NCI-H1417 treated with DMSO at 0.1 percent for 48 hours (cell line): ENCODE data around the gene SLCO2B1.
"Not testable (repeated sequence)": the region's sequence is repeated elsewhere in the genome, so short reads cannot be mapped to it uniquely, and the experiment has no call there.

Experiments used
- DNase-seq: peaks from one replicate; lab custom pipeline; 2025; lab: John Stamatoyannopoulos, UW

SLCO2B1 gene, protein sequence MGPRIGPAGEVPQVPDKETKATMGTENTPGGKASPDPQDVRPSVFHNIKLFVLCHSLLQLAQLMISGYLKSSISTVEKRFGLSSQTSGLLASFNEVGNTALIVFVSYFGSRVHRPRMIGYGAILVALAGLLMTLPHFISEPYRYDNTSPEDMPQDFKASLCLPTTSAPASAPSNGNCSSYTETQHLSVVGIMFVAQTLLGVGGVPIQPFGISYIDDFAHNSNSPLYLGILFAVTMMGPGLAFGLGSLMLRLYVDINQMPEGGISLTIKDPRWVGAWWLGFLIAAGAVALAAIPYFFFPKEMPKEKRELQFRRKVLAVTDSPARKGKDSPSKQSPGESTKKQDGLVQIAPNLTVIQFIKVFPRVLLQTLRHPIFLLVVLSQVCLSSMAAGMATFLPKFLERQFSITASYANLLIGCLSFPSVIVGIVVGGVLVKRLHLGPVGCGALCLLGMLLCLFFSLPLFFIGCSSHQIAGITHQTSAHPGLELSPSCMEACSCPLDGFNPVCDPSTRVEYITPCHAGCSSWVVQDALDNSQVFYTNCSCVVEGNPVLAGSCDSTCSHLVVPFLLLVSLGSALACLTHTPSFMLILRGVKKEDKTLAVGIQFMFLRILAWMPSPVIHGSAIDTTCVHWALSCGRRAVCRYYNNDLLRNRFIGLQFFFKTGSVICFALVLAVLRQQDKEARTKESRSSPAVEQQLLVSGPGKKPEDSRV

GRCh38 chr11:75150879-75151278, at the start of gene SLCO2B1:
Gene SLCO2B1 (plus strand): TSS chr11:75151107. CDS start chr11:75151382, 275 bp downstream.
- DNase-seq: no peak

DNA sequence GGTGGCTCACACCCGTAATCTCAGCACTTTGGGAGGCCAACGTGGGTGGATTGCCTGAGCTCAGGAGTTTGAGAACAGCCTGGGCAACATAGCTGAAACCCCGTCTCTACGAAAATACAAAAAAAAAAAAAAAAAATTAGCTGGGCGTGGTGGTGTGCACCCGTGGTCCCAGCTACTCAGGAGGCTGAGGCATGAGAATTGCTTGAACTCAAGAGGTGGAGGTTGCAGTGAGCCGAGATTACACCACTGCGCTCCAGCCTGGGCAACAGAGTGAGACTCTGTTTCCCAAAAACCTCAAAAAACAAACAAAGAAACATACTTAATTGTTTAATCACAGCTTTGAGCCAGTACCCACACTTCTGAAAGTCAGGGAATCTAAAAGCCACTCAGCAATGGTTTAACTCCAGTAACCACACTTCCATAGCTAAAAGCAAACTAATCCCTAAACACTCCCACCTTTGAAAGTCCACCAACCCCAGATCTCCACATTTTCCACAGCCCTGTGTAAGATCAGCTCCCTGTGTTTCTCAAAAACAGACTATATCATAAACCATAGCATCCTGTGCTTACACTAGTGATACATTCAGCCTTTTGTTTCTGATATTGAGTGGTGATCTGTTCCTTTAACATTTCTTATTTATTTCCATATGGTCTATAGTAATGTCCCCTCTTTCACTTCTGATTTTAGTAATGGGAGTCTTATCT, 49.3 kb upstream of the SLCO2B1 start:
- DNase-seq: no peak

DNA sequence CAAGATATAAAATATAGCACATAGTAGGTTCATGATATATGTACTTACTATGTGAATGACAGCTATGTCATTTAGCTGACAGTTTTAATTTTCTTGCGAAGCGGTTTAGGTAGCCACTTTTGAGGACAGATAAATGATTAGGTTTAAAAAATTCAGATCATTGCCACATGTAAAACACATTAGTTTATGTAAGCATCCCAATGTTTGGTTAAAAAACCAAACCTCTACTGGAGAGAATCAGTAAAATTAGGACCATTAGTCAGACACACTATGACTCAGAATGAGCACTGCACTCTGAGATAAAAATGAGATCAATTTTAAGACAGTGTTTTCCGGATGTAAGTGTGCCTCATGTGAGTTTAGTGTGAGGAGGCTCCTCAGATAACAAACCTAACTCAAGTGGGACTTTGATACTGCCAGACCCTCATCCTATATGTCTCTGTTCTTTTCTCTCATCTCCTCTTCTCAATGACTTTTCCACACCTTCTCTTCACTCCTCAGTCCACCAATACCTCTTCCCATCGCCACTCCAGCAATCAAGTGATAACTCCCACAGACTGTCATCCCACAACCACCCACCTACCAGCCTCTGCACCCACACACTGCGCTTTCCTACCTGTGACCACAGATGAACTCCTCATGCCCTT, 47.4 kb upstream of the SLCO2B1 start:
- DNase-seq: no peak

- no peak for DNase-seq
Measured at GRCh38 chr11:75105462-75105925, 45.4 kb upstream of the SLCO2B1 start.

DNA sequence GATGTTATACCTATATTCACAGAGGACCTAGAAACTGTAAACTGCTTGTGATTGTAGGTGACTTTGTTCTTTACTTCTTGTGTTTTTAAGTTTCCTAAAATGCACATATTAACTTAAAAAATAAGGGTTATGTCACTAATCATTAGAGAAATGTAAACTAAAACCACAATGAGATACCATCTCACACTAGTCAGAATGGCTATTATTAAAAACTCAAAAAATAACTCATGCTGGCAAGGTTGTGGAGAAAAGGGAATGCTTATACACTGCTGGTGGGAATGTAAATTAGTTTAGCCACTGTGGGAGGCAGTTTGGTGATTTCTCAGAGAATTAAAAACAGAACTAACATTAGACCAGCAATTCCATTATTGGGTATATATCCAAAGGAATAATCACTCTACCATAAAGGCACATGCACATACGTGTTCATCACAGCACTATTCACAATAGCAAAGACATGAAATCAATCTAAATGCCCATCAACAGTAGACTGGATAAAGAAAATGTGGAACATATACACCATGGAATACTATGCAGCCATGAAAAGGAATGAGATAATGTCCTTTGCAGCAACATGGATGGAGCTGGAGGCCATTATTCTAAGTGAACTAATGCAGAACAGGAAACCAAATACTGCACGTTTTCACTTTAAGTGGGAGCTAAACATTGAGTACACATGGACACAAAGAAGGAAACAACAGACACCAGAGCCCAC, 44.8 kb upstream of the SLCO2B1 start:
- DNase-seq: not testable (repeated sequence)

DNA sequence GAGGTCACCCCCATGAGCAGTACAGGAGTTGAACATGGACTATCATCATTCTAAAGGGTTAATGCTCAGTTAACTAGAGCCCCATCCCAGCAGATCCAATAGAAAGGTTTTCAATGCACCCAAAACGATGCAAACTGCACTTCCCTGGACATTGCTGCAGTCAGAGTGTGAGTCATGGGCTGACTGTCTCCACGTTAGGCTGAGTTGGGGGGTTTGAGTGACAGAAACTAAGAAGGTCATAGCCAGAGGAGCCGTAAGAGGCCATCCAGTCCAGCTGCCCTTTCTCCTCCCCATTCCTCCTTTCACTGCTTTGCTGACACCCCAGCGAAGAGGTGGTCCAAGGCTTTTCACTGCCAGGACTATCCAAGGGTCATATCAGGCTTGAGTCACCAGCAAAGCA, 43.7 kb upstream of the SLCO2B1 start:
- DNase-seq: no peak

DNA sequence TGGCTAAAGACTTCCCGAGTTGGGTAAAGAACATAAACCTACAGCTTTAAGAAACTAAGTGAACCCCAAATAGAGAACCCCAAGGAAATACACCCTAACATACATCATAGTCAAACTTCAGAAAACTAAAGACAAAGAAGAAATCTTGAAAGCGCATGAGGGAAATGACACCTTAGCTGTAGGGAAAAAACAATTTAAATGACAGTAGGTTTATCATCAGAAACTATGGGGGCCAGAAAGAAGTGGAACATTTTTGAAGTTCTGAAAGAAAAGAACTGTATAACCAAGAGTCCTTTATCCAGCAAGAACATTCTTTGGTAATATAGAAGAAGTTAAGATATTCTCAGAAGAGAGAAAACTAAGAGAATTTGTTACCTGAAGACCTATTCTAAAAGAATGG, 38.7 kb upstream of the SLCO2B1 start:
- DNase-seq: no peak

GRCh38 chr11:75113030-75113429, 37.9 kb upstream of the SLCO2B1 start:
- no peak for DNase-seq

DNA sequence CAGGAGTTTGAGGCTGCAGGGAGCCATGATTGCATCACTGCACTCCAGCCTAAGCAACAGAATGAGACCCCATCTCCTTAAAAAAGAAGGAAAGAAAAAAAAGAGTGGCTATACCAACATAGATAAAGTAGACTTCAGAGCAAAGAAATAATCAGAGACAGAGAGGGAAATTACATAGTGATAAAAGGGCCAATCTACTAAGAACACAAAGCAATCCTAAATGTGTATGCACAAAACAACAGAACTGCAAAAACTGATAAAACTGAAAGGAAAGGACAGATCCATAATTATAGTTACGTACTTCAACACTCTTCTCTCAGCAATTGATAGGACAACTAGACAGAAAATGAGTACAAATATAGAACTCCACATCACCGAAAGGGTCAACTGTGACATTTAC, 36.4 kb upstream of the SLCO2B1 start:
- DNase-seq: no peak

GRCh38 chr11:75118577-75118976, 32.3 kb upstream of the SLCO2B1 start:
- DNase-seq: no peak

GRCh38 chr11:75126564-75126963, 24.3 kb upstream of the SLCO2B1 start:
- no peak for DNase-seq

DNA sequence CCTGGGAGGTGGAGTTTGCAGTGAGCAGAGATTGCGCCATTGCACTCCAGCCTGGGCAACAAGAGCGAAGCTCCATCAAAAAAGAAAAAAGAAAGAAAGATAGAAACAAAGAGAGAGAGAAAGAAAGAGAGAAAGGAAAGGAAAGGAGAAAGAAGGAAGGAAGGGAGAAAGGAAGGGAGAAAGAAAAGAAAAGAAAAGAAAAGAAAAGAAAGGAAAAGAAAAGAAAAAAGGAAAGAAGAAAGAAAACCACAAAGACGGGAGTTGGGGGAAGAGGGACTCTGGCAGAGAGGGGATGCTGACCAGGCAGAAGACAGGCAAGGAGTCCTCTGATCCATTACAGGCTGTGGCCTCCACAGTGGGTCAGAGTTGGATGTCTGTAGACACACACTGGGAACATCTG, 18.8 kb upstream of the SLCO2B1 start:
- no peak for DNase-seq

DNA sequence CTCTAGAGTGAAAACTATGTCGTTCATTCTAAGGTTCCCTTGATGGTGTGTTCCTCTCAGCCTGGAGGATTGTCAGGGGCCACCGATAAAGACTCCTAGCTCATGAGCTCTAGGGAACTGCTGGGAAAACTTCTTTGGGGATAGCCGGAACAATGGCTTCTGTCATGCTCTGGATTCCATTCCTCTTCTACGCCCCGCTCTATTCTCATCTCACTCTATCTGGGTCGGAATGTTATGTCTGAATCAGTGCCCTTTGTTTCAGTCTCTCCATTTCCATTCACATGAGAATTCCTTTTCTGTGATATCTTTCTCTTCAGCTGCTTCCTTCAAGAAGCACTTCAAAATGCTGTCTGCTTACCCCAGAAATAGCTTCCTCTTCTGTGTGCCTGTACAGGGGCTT, 16.9 kb upstream of the SLCO2B1 start:
- DNase-seq: no peak

- DNase-seq: no peak
Measured at GRCh38 chr11:75135021-75135650, 15.8 kb upstream of the SLCO2B1 start.

DNA sequence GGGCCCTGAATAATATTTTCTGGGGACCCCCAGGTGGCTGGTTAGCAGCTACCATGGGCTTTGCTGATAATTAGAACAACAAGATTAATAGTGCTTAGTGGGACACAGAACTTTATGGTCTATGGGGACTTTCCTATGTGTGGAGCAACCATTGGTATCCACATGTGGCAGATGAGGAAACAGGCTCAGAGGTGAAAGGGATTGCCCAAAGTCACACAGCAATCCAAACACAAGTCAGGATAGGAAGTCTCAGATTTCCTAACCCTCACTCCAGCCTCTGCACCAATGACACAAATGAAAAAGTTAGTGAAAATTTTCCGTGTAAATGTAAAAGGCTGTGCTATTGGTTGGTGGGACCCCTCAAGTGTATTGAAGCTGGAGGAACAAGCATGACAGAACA, 15.3 kb upstream of the SLCO2B1 start:
- no peak for DNase-seq

DNA sequence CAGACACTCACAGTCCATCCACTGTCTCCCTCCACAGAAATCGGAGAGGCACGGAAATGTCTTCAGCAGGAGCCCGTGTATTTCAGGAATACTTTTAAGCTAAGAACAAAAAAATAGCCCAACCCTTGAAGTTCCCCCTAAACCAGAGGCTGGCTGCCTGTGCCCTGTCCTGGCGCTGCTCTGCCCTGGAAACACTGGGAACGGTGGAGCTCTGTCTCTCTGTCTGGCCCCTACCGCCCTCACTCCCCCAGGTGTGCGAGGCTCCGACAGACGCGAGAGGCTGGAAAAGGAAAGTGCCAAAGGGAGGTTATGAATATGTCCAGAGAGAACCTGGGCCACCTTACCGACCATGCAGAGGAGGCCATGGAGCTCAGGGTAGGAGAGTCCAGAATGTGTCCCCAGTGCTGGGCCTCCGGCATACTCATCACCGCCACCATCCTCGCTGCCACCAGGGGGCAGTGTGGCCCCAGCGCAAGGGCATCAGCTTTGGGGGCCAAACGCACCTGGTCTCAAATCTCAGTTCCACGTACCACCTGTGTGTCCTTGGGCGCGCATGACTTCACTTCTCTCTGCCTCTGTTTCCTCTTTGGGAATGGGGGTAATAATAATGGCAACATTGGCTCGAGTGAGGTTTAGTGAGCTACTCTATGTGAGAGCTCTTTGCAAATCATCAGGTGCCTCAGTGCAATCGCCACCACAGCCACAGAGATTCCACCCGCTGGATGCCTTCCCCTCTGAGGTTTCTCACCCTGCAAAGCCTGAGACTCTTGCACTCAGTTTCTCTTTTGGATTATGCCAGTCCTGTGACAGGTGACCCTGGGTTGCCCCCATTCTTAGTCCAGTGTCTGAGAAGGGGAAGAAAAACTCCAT, 10.4 kb upstream of the SLCO2B1 start:
- DNase-seq: no peak

GRCh38 chr11:75141166-75141565, 9.7 kb upstream of the SLCO2B1 start:
- DNase-seq: no peak

DNA sequence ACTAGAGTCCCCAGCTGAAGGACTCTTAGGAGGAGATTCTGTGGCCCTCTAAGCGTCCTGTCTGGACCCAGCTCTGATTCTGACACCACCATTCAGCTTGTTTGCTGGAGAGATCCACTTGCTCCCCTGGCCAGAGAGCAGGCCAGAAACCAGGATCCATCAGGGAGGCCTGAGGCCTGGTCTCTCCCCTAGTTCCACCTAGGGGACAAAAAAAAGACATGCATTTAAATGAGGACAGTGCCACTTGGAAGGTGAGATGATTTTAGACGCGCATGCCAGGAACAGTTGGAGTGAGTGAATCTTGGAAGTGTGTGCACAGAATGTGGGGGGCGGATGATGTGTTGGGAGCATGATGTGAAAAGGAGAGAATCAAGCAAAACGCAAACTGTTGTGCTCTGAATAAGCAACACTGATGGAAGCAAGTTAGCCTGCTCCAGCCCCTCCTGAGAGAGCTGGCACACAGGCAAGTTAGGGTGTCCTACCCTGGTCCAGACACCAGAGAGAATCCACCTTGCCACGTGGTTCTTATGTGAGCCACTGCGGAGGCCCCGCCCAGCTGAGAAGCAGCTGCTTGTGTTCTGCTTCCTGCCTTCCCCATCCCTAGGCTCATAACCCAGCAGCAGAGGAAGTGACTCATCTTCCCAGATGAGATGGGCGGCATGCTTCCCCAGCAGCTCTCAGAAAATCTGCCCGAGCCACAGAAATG, 8.0 kb upstream of the SLCO2B1 start:
- DNase-seq: no peak

DNA sequence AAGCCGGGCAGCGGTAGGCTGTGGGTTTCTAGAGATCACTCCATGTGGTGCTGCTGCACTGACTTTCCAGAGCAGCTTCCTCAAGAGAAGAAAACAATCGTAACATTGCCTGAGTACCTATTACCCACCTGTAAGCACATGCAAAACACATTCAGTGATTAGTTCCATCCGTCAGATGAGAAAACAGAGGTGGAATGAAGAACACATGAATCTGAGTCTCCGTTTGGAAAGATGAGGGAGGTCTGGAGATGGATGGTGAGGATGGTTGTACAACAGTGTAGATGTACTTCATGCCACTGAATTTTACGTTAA, 7.5 kb upstream of the SLCO2B1 start:
- no peak for DNase-seq

DNA sequence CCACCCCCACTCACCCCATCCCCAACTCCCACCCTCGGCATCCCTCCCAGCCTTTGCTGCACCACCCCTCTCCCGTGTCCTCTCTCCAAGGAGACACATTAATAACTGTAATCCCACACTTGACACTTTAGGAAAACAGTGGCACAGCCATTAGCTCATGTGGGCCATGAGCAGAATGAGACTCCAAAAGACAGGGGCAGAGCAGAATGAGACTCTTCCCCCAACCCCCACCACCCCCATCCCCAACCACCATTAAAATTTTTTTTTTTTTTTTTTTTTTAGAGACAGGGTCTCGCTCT, 6.2 kb upstream of the SLCO2B1 start:
- no peak for DNase-seq
